Lung (tissue), 12 donors: Measurements from ENCODE around the gene KIAA1958. TPM values are rescaled to one million over a fixed set of nuclear protein-coding genes. Genes with fewer than 3 reads are reported as not detected.

ENCODE experiments used
- ATAC-seq: fragments of 200-7000 bp; cut with Tn5 transposase; one replicate; pipeline ENCODE4 v1.9.1; 2020; ENCODE audit warnings: moderate number of reproducible peaks; ENCODE audit not compliant: insufficient read depth, low FRiP score
- DNase-seq, 3 donors: peaks; one replicate each; pipeline ENCODE4 v3.0.0-alpha.2; 2013 to 2017
- H3K27ac ChIP-seq, 2 donors: one replicate each; pipeline ENCODE4 v1.5.1; 2013; ENCODE audit warnings: mild to moderate bottlenecking in 2 of 2, moderate library complexity in 2 of 2, control low read depth in 1 of 2, inconsistent platforms in 1 of 2, low read depth in 1 of 2, low read length in 1 of 2
- H3K27me3 ChIP-seq, 3 donors: one replicate each; pipeline ENCODE4 v1.5.1; 2013; ENCODE audit warnings: low read length in 2 of 3; ENCODE audit not compliant: control insufficient read depth in 3 of 3, insufficient read depth in 3 of 3
- H3K36me3 ChIP-seq, 4 donors: one replicate each; pipeline ENCODE4 v1.5.1; 2013; ENCODE audit warnings: low read length in 4 of 4, mild to moderate bottlenecking in 1 of 4, moderate library complexity in 1 of 4; ENCODE audit not compliant: control insufficient read depth in 4 of 4, insufficient read depth in 4 of 4
- H3K4me1 ChIP-seq, 5 donors: one replicate each; pipeline ENCODE4 v1.5.1; 2013; ENCODE audit warnings: low read length in 5 of 5, mild to moderate bottlenecking in 2 of 5, moderate library complexity in 1 of 5; ENCODE audit not compliant: control insufficient read depth in 5 of 5, insufficient read depth in 5 of 5
- H3K4me3 ChIP-seq: one replicate; pipeline ENCODE4 v1.5.1; 2013; ENCODE audit warnings: mild to moderate bottlenecking, control low read depth, moderate library complexity
- H3K9ac ChIP-seq, 2 donors: one replicate each; pipeline ENCODE4 v1.5.1; 2013; ENCODE audit warnings: low read length in 2 of 2, control low read depth in 1 of 2; ENCODE audit not compliant: insufficient read depth in 1 of 2
- H3K9me3 ChIP-seq, 4 donors: one replicate each; pipeline ENCODE4 v1.5.1; 2013; ENCODE audit warnings: low read length in 3 of 4, mild to moderate bottlenecking in 1 of 4, moderate library complexity in 1 of 4; ENCODE audit not compliant: control insufficient read depth in 4 of 4, insufficient read depth in 3 of 4
- CTCF ChIP-seq: IDR thresholded peaks from 2 replicates; pipeline ENCODE4 v1.5.1; 2012; ENCODE audit warnings: mild to moderate bottlenecking; ENCODE audit errors: control extremely low read depth, extremely low read depth
- WGBS, 2 donors: extraction: QIAGEN DNeasy Blood & Tissue Kit; methylation state at CpG; one replicate each; pipeline ENCODE4 v1.1.7; 2013; 5-methylcytosine and 5-hydroxymethylcytosine counted together
- polyA plus RNA-seq, 2 donors: library from polyadenylated mRNA; stranded (reverse); fragments of 200-250 nt; gene quantifications; one replicate each; pipeline ENCODE4 v1.2.1, GENCODE V29; 2013
- total RNA-seq, 2 donors: library from RNA; depleted of rRNA in 1 of 2; stranded (reverse); fragments of >200 nt in 1 of 2; gene quantifications; one replicate each; pipeline ENCODE4 v1.2.1, GENCODE V29; 2014 to 2021
- donor health status: control.
- donor health status: control.
- donor health status: Bipolar disorder and iron deficiency.
- donor health status: healthy.
- donor health status: DM: yes; HTN: yes; CAD: no.

KIAA1958 gene
- total and polyA plus RNA-seq, 4 donors: 2.0 to 24.0 (median 6.8) TPM

GRCh38 chr9:112559629-112560413 is 73.2 kb downstream of the KIAA1958 start:
- Histone ChIP-seq H3K4me3 (no peak overlapping the region), H3K4me1 (peaks cover 0 to 7% (median 0%) of the 10 kb centered on the region in 5 donors), H3K27ac (no peak overlapping the region), H3K9ac (no peak overlapping the region), H3K27me3 (no peaks in the 10 kb centered on the region), H3K36me3 (no peaks in the 10 kb centered on the region), H3K9me3 (no peaks in the 10 kb centered on the region)
- no peak for TF ChIP-seq CTCF
- DNase-seq (no peak), ATAC-seq (no peak)
- 78 to 91% methylated on average over 5 of the region's 5 CpGs for WGBS, 2 donors

- DNase-seq: no peak
- no peak overlapping the region for H3K4me3 ChIP-seq
- 70 to 84% methylated on average over 4 of the region's 4 CpGs for WGBS, 2 donors
- peaks cover 0 to 7% (median 0%) of the 10 kb centered on the region in 5 donors for H3K4me1 ChIP-seq
- H3K27me3 ChIP-seq: no peaks in the 10 kb centered on the region
- no peaks in the 10 kb centered on the region for H3K36me3 ChIP-seq
- no peak for ATAC-seq
- no peak overlapping the region for H3K27ac ChIP-seq
- no peak for TF ChIP-seq CTCF
- no peak overlapping the region for H3K9ac ChIP-seq
- H3K9me3 ChIP-seq: peaks cover 0 to 2% (median 0%) of the 10 kb centered on the region in 4 donors
Observed at GRCh38 chr9:112562235-112562958, 75.8 kb downstream of the KIAA1958 start.

- WGBS, 2 donors: 54 to 62% methylated on average over 2 of the region's 2 CpGs
- Histone ChIP-seq H3K36me3 (no peaks in the 10 kb centered on the region), H3K4me1 (peaks cover 0 to 24% (median 3%) of the 10 kb centered on the region in 5 donors), H3K27ac (no peak overlapping the region), H3K9ac (no peak overlapping the region), H3K27me3 (no peaks in the 10 kb centered on the region), H3K4me3 (no peak overlapping the region), H3K9me3 (peaks cover 0 to 2% (median 0%) of the 10 kb centered on the region in 4 donors)
- ATAC-seq: no peak
- DNase-seq: peak; percentile 20 to 69 (median 69)
- TF ChIP-seq CTCF: no peak
Observed at GRCh38 chr9:112569186-112569585, 82.6 kb downstream of the KIAA1958 start.
